Loucy (cell line): Measurements from ENCODE around the gene EIF3B.

Experiments
- H2AFZ ChIP-seq: fragments of 200-600 bp; sonication (generic); 2 replicates; pipeline ENCODE4 v1.6.0; 2016; ENCODE audit warnings: antibody characterized with exemption, mild to moderate bottlenecking, low read length, moderate library complexity
- H3F3A ChIP-seq: fragments of 200-600 bp; 2 replicates; pipeline ENCODE4 v1.6.0; 2016; ENCODE audit warnings: antibody characterized with exemption, low read depth, mild to moderate bottlenecking
- H3K27me3 ChIP-seq: fragments of 200-600 bp; sonication (generic); 2 replicates; pipeline ENCODE4 v1.6.1; 2014; ENCODE audit warnings: low read length, mild to moderate bottlenecking; ENCODE audit not compliant: insufficient read depth, poor library complexity, severe bottlenecking
- H3K36me3 ChIP-seq: fragments of 200-600 bp; sonication (generic); 2 replicates; pipeline ENCODE4 v1.6.1; 2016; ENCODE audit warnings: low read length; ENCODE audit not compliant: insufficient read depth
- H3K4me1 ChIP-seq: fragments of 200-600 bp; sonication (generic); 2 replicates; pipeline ENCODE4 v1.5.1; 2014; ENCODE audit warnings: low read length, mild to moderate bottlenecking; ENCODE audit not compliant: insufficient read depth, poor library complexity, severe bottlenecking
- H3K4me2 ChIP-seq: fragments of 200-600 bp; sonication (generic); 2 replicates; pipeline ENCODE4 v1.6.0; 2014; ENCODE audit warnings: antibody characterized with exemption, low read length, low read depth, mild to moderate bottlenecking; ENCODE audit not compliant: poor library complexity, severe bottlenecking
- H3K4me3 ChIP-seq: fragments of 200-600 bp; sonication (generic); 2 replicates; pipeline ENCODE4 v1.5.1; 2014; ENCODE audit warnings: low read length, mild to moderate bottlenecking, mixed read lengths; ENCODE audit not compliant: poor library complexity, severe bottlenecking
- H3K79me2 ChIP-seq: fragments of 200-600 bp; sonication (generic); 2 replicates; pipeline ENCODE4 v1.6.1; 2014; ENCODE audit warnings: low read length; ENCODE audit not compliant: insufficient read depth
- H3K9ac ChIP-seq: fragments of 200-600 bp; sonication (generic); 2 replicates; pipeline ENCODE4 v1.6.0; 2014; ENCODE audit warnings: mild to moderate bottlenecking, low read depth, low read length, moderate library complexity; ENCODE audit not compliant: poor library complexity, severe bottlenecking
- H3K9me2 ChIP-seq: fragments of 200-600 bp; sonication (generic); replicated peaks from 2 replicates; pipeline ENCODE4 v1.6.1; 2016; ENCODE audit warnings: low read depth, low read length, mixed read lengths
- H3K9me3 ChIP-seq: fragments of 200-600 bp; sonication (generic); 2 replicates; pipeline ENCODE4 v1.6.1; 2014; ENCODE audit warnings: mild to moderate bottlenecking, antibody characterized with exemption, low read length, low read depth; ENCODE audit not compliant: insufficient read depth
- H4K20me1 ChIP-seq: fragments of 200-600 bp; sonication (generic); 2 replicates; pipeline ENCODE4 v1.6.0; 2014; ENCODE audit warnings: antibody characterized with exemption, low read length, mild to moderate bottlenecking; ENCODE audit not compliant: insufficient read depth, poor library complexity, severe bottlenecking
- EZH2phosphoT487 ChIP-seq: fragments of 200-600 bp; IDR thresholded peaks from 2 replicates; pipeline ENCODE4 v1.6.1; 2018; ENCODE audit warnings: antibody characterized with exemption, mild to moderate bottlenecking, moderate library complexity, borderline replicate concordance
- TF ChIP-seq, protein P1 (sequence below): fragments of 200-600 bp; sonication (generic); conservative IDR thresholded peaks from 2 replicates; pipeline ENCODE4 v1.5.1; 2014; ENCODE audit warnings: mild to moderate bottlenecking, antibody characterized with exemption, low read length

Gene EIF3B

DNA sequence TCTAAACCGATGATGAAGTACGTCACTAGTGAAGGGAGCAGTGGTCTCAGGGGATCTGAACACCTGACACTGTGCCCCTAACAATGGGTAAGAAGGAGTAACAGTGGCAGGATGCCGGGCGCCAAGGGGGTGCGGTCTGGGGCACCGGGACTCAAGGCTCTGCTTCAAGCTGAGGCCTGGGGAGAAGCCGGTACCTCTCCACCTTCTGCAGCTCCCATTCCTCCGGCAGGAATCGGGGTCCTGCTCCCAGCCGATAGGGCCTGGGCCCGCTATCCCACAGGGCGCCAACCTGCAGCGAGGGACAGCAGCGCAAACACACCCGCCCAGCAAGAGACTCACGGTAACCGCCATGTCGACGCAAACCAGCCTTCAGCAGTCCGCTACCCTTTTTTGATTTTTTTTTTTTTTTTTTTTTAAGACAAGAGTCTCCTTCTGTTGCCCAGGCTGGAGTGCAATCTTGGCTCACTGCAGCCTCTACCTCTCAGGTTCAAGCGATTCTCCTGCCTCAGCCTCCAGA, 40.0 kb downstream of the EIF3B start:
- no peak overlapping the region for H3K4me2 ChIP-seq
- peaks cover 2% of the 10 kb centered on the region for H3F3A ChIP-seq
- H3K4me3 ChIP-seq = no peak overlapping the region
- TF ChIP-seq EZH2phosphoT487 = no peak
- TF ChIP-seq, protein P1, sequence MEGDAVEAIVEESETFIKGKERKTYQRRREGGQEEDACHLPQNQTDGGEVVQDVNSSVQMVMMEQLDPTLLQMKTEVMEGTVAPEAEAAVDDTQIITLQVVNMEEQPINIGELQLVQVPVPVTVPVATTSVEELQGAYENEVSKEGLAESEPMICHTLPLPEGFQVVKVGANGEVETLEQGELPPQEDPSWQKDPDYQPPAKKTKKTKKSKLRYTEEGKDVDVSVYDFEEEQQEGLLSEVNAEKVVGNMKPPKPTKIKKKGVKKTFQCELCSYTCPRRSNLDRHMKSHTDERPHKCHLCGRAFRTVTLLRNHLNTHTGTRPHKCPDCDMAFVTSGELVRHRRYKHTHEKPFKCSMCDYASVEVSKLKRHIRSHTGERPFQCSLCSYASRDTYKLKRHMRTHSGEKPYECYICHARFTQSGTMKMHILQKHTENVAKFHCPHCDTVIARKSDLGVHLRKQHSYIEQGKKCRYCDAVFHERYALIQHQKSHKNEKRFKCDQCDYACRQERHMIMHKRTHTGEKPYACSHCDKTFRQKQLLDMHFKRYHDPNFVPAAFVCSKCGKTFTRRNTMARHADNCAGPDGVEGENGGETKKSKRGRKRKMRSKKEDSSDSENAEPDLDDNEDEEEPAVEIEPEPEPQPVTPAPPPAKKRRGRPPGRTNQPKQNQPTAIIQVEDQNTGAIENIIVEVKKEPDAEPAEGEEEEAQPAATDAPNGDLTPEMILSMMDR = no peak
- H3K9me2 ChIP-seq = no peaks in the 10 kb centered on the region
- no peak overlapping the region for H3K9ac ChIP-seq
- H3K9me3 ChIP-seq = no peaks in the 10 kb centered on the region
- no peaks in the 10 kb centered on the region for H3K36me3 ChIP-seq
- H3K27me3 ChIP-seq = no peaks in the 10 kb centered on the region
- H2AFZ ChIP-seq = no peak overlapping the region
- H4K20me1 ChIP-seq = no peaks in the 10 kb centered on the region
- H3K79me2 ChIP-seq = no peaks in the 10 kb centered on the region
- peaks cover 14% of the 10 kb centered on the region for H3K4me1 ChIP-seq

DNA sequence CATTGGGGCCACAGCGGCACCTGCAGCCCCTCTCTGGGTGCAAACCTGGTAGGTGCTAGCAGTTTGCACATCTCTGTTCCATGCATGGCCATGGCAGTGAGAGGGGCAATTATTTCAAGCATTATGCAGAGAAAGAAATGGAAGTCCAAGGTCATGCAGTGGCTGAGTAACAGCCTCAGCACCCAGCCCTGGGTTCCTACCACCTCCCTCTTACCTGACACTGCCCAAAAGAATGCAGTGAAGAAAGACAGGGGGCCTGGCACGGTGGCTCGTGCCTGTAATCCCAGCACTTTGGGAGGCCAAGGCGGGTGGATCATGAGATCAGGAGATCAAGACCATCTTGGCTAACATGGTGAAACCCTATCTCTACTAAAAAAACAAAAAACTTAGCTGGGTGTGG, 43.9 kb downstream of the EIF3B start:
- Histone ChIP-seq H3F3A (peaks cover 6% of the 10 kb centered on the region), H3K4me1 (peaks cover 32% of the 10 kb centered on the region), H3K36me3 (no peaks in the 10 kb centered on the region), H3K9ac (no peak overlapping the region), H3K9me3 (no peaks in the 10 kb centered on the region), H3K4me2 (no peak overlapping the region), H4K20me1 (peaks cover under 1% of the 10 kb centered on the region), H3K27me3 (no peaks in the 10 kb centered on the region), H2AFZ (no peak overlapping the region), H3K79me2 (peaks cover 12% of the 10 kb centered on the region), H3K9me2 (no peaks in the 10 kb centered on the region), H3K4me3 (no peak overlapping the region)
- TF ChIP-seq, protein P1 = no peak
- TF ChIP-seq EZH2phosphoT487 = no peak

DNA sequence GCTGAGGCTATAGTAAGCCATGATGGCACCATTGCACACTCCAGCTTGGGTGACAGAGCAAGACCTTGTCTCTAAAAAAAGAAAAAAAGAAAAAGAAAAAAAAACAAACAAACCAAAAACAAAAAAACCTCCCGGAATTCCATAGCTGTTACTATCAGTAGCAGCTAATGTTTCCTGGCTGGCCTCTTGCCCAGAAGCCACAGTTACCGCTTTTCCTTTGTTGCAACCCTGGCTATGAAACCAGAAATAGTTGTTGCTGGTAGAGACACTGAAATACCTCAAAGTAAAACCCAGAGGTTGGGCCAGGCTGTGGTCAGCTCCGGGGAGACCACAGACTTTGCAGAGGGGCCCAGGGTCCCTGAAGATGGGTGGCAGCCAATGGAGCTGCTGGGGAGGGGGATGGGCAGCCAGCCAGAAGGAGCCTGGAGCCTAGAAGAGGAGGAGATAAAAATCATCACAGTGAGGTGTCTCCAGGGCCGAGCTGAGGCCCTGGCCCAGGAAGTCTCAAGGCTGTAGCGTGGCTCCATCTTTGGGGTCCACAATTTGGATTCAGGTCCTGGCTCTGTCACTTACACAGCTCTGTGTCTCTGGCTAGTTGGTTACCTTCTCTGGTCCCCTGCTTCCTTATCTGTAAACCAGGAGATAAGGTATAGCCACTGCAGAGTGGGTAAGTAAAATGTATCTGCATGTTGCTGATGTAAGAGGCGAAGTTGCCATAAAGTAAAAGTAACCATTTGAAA, 45.4 kb downstream of the EIF3B start:
- peak overlapping the region; percentile 60 for H3K9ac ChIP-seq
- H3K36me3 ChIP-seq = no peaks in the 10 kb centered on the region
- H3K4me2 ChIP-seq = peak overlapping the region; percentile 80
- H3K27me3 ChIP-seq = peaks cover 9% of the 10 kb centered on the region
- TF ChIP-seq, protein P1 = no peak
- peak; percentile 88 for TF ChIP-seq EZH2phosphoT487
- no peaks in the 10 kb centered on the region for H3K9me3 ChIP-seq
- peaks cover 14% of the 10 kb centered on the region for H4K20me1 ChIP-seq
- H3K79me2 ChIP-seq = peaks cover 27% of the 10 kb centered on the region
- peak overlapping the region; percentile 59 for H3K4me3 ChIP-seq
- H3K4me1 ChIP-seq = peaks cover 32% of the 10 kb centered on the region
- peaks cover 6% of the 10 kb centered on the region for H3F3A ChIP-seq
- H3K9me2 ChIP-seq = no peaks in the 10 kb centered on the region
- no peak overlapping the region for H2AFZ ChIP-seq
